Bone marrow (tissue), 2 donors: ENCODE measurements around the gene RPL11.
"Not testable (repeated sequence)": the region's sequence is repeated elsewhere in the genome, so short reads cannot be mapped to it uniquely, and the experiment has no call there.

Source experiments
- DNase-seq, 2 donors: peaks; one replicate each; lab custom pipeline; 2025; lab: John Stamatoyannopoulos, UW

Gene RPL11

GRCh38 chr1:23685197-23685596, 6.4 kb upstream of the RPL11 start:
- not testable (repeated sequence) for DNase-seq

- DNase-seq: not testable (repeated sequence)
Observed at GRCh38 chr1:23687680-23688079, 3.9 kb upstream of the RPL11 start.

GRCh38 chr1:23688281-23688680, 3.3 kb upstream of the RPL11 start:
- not testable (repeated sequence) for DNase-seq

- DNase-seq: no peak
Observed at GRCh38 chr1:23692308-23692871, 784 bp downstream of the RPL11 start.

GRCh38 chr1:23693599-23693998, 2.0 kb downstream of the RPL11 start:
- DNase-seq: no peak

GRCh38 chr1:23694371-23694770, 2.8 kb downstream of the RPL11 start:
- DNase-seq: no peak

GRCh38 chr1:23695667-23696066, 4.1 kb downstream of the RPL11 start:
- no peak for DNase-seq

GRCh38 chr1:23696335-23696989, 4.9 kb downstream of the RPL11 start:
- DNase-seq: no peak

- no peak for DNase-seq
Observed at GRCh38 chr1:23698466-23698865, 6.9 kb downstream of the RPL11 start.

- DNase-seq: no peak
Observed at GRCh38 chr1:23699280-23700179, 7.9 kb downstream of the RPL11 start.

GRCh38 chr1:23701310-23701709, 9.7 kb downstream of the RPL11 start:
- DNase-seq: no peak

GRCh38 chr1:23701996-23702395, 10.4 kb downstream of the RPL11 start:
- DNase-seq: no peak

GRCh38 chr1:23704834-23705495, 13.4 kb downstream of the RPL11 start:
- no peak for DNase-seq

GRCh38 chr1:23709229-23709628, 17.6 kb downstream of the RPL11 start:
- DNase-seq: no peak

- no peak for DNase-seq
Observed at GRCh38 chr1:23718482-23718881, 26.9 kb downstream of the RPL11 start.

GRCh38 chr1:23719162-23719820, 27.7 kb downstream of the RPL11 start:
- DNase-seq: no peak

- DNase-seq: no peak
Observed at GRCh38 chr1:23720256-23720995, 28.8 kb downstream of the RPL11 start.

GRCh38 chr1:23722652-23723051, 31.0 kb downstream of the RPL11 start:
- no peak for DNase-seq

- DNase-seq: no peak
Observed at GRCh38 chr1:23726686-23727085, 35.1 kb downstream of the RPL11 start.

GRCh38 chr1:23727362-23727811, 35.8 kb downstream of the RPL11 start:
- no peak for DNase-seq
